ENCODE measurements around the gene FMO4.
"Not testable (repeated sequence)": the region's sequence is repeated elsewhere in the genome, so short reads cannot be mapped to it uniquely, and the experiment has no call there.

The FMO4 gene

DNA sequence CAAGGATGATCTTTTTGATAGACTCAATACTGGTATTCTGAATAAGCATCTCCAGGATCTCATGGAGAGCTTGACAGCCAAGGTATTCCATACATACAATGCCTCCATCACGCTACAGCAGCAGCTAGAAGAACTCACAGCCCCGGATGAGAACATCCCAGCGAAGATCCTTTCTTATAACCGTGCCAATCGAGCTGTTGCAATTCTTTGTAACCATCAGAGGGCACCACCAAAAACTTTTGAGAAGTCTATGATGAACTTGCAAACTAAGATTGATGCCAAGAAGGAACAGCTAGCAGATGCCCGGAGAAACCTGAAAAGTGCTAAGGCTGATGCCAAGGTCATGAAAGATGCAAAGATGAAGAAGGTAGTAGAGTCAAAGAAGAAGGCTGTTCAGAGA is 25.4 kb downstream of the FMO4 start:
- not testable (repeated sequence) for DNase-seq

- DNase-seq: peak; percentile 13
Observed at GRCh38 chr1:171343727-171344472, 29.9 kb downstream of the FMO4 start.

DNA sequence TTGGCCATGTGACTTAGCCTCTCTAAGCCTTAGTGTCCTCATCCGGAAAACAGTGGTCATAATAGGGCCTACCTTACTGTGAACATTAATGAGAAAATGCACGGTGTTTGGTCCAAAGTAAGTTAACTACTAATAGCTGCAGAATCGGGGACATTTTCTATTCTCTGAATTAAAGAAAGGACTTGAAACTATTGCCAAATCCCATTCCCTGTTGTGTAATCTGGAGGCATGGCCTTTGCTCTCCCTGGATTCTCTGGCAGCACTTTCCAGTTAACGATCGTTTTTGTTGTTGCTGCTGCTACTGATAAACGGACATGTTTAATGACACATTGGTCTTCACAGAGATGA is 30.5 kb downstream of the FMO4 start:
- no peak for DNase-seq

- DNase-seq: no peak
Observed at GRCh38 chr1:171345536-171345935, 31.6 kb downstream of the FMO4 start.

GRCh38 chr1:171346881-171347280 is 32.9 kb downstream of the FMO4 start:
- DNase-seq: no peak

DNA sequence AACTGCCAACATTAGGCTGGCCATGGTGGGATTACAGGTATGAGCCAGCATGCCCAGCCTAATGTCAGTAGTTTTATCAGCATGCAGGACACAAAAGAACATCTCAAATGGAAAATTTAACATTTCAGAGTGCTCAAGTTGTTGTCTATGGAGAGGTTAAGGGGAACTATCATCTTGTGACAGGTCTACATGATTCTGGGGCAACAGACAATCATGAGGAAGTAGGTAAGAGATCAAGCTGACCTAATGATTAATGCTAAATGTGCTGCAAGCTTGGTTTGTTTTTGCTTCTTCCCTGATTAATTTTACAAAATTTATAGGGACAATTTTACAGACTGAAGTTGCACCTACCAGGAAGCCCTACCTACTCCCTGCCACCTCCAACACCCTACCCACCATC is 36.6 kb downstream of the FMO4 start:
- no peak for DNase-seq

DNA sequence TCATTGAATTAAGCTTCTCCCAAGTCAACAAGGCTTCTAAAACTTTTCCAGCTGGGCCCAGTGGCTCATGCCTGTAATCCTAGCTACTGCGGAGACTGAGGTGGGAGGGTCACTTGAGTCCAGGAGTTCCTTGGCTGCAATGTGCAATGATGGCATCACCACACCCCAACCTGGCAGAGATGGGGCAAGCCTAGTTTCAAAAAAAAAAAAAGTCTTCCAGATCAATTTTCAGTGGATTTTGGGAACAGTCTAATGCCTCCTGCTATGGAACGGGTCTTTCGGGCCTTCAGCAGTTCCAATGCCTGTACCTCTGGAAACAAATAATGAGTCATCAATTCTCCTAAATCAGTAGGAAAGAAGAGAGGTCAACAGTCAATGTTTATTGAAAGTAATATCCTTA is 38.0 kb downstream of the FMO4 start:
- no peak for DNase-seq

DNA sequence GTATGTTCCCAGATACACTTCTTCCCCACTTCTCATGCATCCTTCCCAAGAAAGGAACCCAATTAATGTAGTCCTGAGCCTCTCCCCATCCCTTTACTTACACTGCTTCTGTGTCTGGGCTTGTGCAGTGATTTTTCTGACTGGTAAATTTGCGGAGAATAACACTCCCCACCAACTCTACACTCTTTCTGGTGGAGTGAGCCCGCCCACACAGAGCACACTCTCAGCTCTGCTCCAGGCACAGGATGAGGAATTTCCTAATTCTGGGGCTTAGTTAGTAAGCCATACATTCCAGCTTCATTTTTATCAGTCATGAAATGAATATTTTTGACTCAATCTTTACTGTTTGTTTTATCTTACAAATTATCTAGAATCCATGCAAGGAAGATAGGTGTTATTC is 38.6 kb downstream of the FMO4 start:
- DNase-seq: no peak

GRCh38 chr1:171355727-171356126 is 41.7 kb downstream of the FMO4 start:
- no peak for DNase-seq

DNA sequence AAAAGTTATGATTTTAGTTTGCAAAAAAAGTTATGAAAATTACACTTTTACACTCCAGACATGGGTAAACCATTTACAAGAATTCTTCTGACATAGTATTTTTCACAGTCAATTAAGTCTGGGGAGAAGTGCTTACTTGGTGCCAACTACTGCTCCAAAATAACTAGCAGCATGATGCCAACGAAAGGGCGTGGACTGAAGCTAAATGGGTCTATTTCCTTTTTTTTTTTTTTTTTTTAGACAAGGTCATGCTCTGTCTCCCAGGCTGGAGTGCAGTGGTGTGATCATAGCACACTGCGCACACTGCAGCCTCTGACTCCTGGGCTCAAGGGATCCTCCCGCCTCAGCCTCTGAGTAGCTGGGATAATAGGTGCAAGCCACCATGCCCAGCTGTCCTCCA is 43.2 kb downstream of the FMO4 start:
- DNase-seq: no peak

GRCh38 chr1:171359355-171359648 is 45.3 kb downstream of the FMO4 start:
- DNase-seq: not testable (repeated sequence)

GRCh38 chr1:171359731-171360527 is 45.9 kb downstream of the FMO4 start:
- not testable (repeated sequence) for DNase-seq

- DNase-seq: no peak
Observed at GRCh38 chr1:171366085-171366484, 52.1 kb downstream of the FMO4 start.

GRCh38 chr1:171366816-171367215 is 52.8 kb downstream of the FMO4 start:
- DNase-seq: no peak

DNA sequence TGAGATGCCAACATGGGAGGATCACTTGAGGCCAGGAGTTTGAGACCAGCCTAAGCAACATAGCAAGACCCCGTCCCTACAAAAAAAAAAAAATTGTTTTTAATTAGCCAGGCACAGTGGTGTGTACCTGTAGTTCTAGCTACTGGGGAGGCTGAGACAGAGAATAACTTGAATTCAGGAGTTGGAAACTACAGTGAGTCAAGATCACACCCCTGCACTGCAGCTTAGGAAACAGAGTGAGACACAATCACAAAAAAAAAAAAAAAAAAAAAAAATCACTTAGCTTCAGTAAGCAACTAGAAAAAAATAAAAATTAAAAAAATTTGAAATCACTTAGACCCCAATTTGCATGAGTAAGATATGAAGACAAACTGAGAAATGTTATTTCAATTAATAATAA is 53.5 kb downstream of the FMO4 start:
- no peak for DNase-seq

DNA sequence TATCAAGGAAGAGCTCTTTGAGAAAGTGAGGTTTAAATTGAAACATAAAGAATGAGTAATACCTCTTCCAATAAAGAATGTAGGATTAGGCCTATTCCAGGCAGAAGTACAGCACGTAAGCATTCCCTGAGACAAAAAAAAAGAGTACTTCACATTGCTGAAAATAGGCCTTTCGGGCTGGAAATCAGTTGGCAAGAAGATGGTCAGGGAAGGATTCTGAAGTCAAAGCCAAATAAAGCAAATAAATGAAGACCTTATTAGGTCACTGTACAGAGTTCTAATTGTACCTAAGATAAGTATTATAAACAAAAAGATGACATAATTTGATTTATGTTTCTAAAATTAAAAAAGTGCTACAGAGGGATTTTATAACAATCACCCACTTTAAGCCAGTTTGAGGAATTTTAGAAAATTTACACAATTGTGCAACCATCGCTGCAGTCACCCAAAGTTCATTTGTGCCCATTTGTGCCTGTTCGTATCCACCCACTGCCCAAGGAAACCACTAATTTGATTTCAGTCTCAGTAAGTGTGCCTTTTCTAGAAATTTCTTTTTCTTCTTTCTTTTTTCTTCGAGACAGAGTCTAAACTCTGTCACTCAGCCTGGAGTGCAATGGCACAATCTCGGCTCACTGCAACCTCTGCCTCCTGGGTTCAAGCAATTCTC is 58.6 kb downstream of the FMO4 start:
- no peak for DNase-seq

- peak; percentile 5 for DNase-seq
Observed at GRCh38 chr1:171373357-171374122, 59.6 kb downstream of the FMO4 start.

DNA sequence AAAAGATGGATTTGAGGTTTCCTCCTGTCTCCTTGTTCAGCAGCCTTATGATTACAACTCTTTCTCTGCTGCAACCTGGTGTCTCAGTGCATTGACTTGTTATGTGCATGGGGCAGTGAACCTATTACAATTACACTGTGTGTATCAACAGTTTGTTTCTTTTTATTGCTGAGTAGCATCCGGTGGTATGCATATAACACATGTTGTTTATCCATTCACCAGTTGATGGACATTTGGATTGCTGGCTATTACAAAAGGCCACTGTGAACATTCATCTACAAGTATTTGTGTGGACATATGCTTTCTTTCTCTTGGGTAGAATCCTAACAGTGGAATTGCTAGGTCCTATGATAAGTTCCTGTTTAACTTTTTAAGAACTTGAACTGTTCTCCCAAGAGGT is 65.9 kb downstream of the FMO4 start:
- DNase-seq: no peak

- DNase-seq: no peak
Observed at GRCh38 chr1:171381866-171382210, 67.9 kb downstream of the FMO4 start.

GRCh38 chr1:171384496-171384895 is 70.5 kb downstream of the FMO4 start:
- DNase-seq: no peak

DNA sequence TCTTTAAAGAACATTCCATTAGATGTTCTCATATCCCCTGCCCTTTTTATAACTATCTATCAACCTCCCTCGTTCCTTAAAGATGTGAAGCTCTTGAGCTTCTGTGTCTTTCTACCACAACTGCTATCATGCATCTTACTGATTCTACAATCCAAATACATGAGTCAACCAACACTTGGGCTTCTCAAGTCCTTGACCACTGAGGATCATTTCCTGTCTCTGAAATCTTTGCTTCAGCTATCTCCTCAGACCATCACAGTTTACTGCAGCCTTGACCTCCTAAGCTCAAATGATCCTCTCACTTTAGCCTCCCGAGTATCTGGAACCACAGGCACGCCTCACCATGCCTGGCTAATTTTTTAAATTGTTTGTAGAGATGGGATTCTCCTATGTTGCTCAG is 75.2 kb downstream of the FMO4 start:
- no peak for DNase-seq

GRCh38 chr1:171390740-171391139 is 76.8 kb downstream of the FMO4 start:
- not testable (repeated sequence) for DNase-seq

All from NCI-H345 (cell line).